ENCODE data around the gene PADI1.

- TF ChIP-seq, protein P1, sequence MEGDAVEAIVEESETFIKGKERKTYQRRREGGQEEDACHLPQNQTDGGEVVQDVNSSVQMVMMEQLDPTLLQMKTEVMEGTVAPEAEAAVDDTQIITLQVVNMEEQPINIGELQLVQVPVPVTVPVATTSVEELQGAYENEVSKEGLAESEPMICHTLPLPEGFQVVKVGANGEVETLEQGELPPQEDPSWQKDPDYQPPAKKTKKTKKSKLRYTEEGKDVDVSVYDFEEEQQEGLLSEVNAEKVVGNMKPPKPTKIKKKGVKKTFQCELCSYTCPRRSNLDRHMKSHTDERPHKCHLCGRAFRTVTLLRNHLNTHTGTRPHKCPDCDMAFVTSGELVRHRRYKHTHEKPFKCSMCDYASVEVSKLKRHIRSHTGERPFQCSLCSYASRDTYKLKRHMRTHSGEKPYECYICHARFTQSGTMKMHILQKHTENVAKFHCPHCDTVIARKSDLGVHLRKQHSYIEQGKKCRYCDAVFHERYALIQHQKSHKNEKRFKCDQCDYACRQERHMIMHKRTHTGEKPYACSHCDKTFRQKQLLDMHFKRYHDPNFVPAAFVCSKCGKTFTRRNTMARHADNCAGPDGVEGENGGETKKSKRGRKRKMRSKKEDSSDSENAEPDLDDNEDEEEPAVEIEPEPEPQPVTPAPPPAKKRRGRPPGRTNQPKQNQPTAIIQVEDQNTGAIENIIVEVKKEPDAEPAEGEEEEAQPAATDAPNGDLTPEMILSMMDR (IDR thresholded peaks at IDR 0.05 in 4 of 5, conservative IDR thresholded peaks at IDR 0.05 in 1 of 5) = no peak
- TF ChIP-seq POLR2A (IDR thresholded peaks at IDR 0.05) = no peak
Measured at GRCh38 chr1:17216078-17216477, 11.2 kb downstream of the PADI1 start.

Measured in gastrocnemius medialis (tissue), 4 donors.